Activated CD4-positive, alpha-beta memory T cell treated with anti-CD3 and anti-CD28 coated beads for 36 hours (primary cell): ENCODE measurements around the gene CDH11. TPM values are rescaled to one million over a fixed set of nuclear protein-coding genes. Genes with fewer than 3 reads are reported as not detected.

Source experiments
- CTCF ChIA-PET: fragments of 350-600 bp; sonication (Branson Sonifier 250); formaldehyde crosslinking; loops from one replicate; lab custom pipeline; 2021; ENCODE audit warnings: antibody characterized with exemption, inconsistent platforms; lab: Charles Lee
- POLR2A ChIA-PET: fragments of 350-600 bp; sonication (Branson Sonifier 250); formaldehyde crosslinking; loops from one replicate; lab custom pipeline; 2021; ENCODE audit warnings: antibody characterized with exemption; lab: Charles Lee
- DNase-seq: peaks from one replicate; pipeline ENCODE4 v3.0.0-alpha.2; 2020
- H3K27ac Mint-ChIP-seq: one replicate; pipeline ENCODE4 v1.8.0; 2021; ENCODE audit warnings: mixed read lengths
- H3K27me3 Mint-ChIP-seq: one replicate; pipeline ENCODE4 v1.8.0; 2021; ENCODE audit warnings: mixed read lengths
- H3K36me3 Mint-ChIP-seq: one replicate; pipeline ENCODE4 v1.8.0; 2021; ENCODE audit warnings: mixed read lengths
- H3K4me1 Mint-ChIP-seq: one replicate; pipeline ENCODE4 v1.8.0; 2021; ENCODE audit warnings: low read depth, mixed read lengths
- H3K4me3 Mint-ChIP-seq: one replicate; pipeline ENCODE4 v1.8.0; 2021; ENCODE audit warnings: mild to moderate bottlenecking, mixed read lengths
- H3K9me3 Mint-ChIP-seq: one replicate; pipeline ENCODE4 v1.8.0; 2021; ENCODE audit warnings: mixed read lengths
- intact Hi-C: fragments of 100-400 bp; cut with micrococcal nuclease; formaldehyde crosslinking; loops from one replicate; pipeline ENCODE4 v1.15.1; 2023
- total RNA-seq, 2 experiments: library from RNA; stranded (reverse); gene quantifications; one replicate each; pipeline ENCODE4 v1.2.3, GENCODE V29; 2021

The CDH11 gene
- total RNA-seq, 2 experiments from 2014 or later, result not detected

DNA sequence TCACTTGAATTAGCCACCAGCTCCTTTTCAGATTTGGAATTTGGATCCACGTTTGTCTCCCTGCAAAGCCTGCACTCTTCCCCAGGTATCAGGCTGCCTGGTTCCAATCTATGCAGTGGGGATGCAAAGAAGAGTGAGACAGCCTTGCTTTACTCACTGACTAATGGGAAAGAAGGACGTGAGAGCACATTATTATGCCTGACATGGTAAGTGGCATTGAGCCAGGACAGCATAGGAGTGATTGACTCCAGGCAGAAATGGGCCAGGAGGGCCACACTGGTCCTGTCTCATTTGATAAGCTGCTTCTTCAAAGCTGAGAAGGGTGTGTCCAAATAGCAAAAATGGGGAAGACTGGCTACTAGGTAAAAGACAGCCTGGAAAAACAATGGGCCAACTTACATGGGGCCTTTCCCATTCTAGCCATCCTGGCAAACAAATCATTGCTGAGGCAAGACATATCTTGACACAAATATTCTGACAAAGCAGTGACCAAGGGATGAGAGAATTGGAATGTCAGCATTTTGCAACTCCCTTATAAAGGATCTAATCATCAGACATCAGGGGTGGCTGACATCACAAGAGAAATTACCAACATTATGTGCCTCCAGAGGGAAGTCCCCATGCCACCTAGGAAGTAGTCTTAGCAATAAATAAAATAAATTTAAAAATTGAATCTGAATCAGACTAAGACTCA lies 38.6 kb downstream of the CDH11 start:
- Mint-ChIP-seq H3K4me3 (no peak overlapping the region), H3K9me3 (peaks cover 6% of the 10 kb centered on the region), H3K27me3 (no peaks in the 10 kb centered on the region), H3K27ac (no peak overlapping the region), H3K36me3 (no peaks in the 10 kb centered on the region), H3K4me1 (no peaks in the 10 kb centered on the region)
- no peak for DNase-seq
- ChIA-PET CTCF (no interaction called here), POLR2A (no interaction called here)
- intact Hi-C loops, result no loop called here

DNA sequence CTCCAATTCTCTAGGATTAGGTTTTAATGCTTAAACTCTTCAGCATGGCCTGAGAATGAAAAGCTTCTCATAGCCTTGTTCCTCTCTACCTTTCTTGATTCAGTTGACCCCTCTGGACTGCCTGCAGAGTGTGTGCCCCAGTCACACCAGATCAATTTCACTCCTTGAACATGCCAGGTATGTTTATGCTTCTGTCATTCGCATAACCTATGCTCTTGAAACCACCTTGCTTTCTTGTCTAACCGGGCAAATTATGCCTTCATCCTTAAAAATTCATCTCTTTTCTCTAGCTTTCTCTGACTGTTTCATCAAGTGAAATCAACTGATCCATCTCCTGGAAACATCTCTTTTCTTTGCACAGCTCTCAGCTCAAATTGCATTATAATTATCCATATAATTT lies 42.3 kb downstream of the CDH11 start:
- H3K9me3 Mint-ChIP-seq, result peaks cover 10% of the 10 kb centered on the region
- POLR2A ChIA-PET, result no interaction called here
- H3K36me3 Mint-ChIP-seq, result no peaks in the 10 kb centered on the region
- H3K4me3 Mint-ChIP-seq, result no peak overlapping the region
- no peaks in the 10 kb centered on the region for H3K4me1 Mint-ChIP-seq
- H3K27me3 Mint-ChIP-seq, result no peaks in the 10 kb centered on the region
- H3K27ac Mint-ChIP-seq, result no peak overlapping the region
- CTCF ChIA-PET, result no interaction called here
- intact Hi-C loops, result no loop called here
- no peak for DNase-seq

DNA sequence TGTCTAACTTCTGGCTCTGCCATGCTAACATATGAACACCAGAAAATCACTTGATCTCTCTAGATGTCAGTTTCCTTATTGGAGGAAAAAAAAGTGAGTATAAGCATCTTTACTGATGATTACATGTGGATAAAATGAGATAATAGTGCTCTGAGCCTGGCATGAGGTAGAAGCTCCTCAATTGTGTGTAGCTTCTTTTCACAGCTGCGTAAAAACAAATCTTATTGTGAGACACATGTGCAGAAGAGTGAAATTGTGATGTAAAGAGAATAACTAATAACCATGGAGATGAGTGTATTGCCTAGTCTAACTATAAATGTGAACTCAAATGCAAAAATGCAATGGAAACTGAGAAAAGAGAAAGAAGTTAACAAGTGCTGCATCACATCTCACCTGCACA lies 44.7 kb downstream of the CDH11 start:
- Mint-ChIP-seq H3K27me3 (no peaks in the 10 kb centered on the region), H3K27ac (no peak overlapping the region), H3K9me3 (peaks cover 10% of the 10 kb centered on the region), H3K36me3 (no peaks in the 10 kb centered on the region), H3K4me3 (no peak overlapping the region), H3K4me1 (no peaks in the 10 kb centered on the region)
- POLR2A ChIA-PET, result no interaction called here
- no peak for DNase-seq
- CTCF ChIA-PET, result no interaction called here
- intact Hi-C loops, result no loop called here

GRCh38 chr16:65075877-65076276 lies 46.0 kb downstream of the CDH11 start:
- no peaks in the 10 kb centered on the region for H3K36me3 Mint-ChIP-seq
- no peak overlapping the region for H3K4me3 Mint-ChIP-seq
- no peaks in the 10 kb centered on the region for H3K27me3 Mint-ChIP-seq
- H3K9me3 Mint-ChIP-seq, result peaks cover 8% of the 10 kb centered on the region
- intact Hi-C loops, result no loop called here
- no peak overlapping the region for H3K27ac Mint-ChIP-seq
- ChIA-PET POLR2A (no interaction called here), CTCF (no interaction called here)
- no peaks in the 10 kb centered on the region for H3K4me1 Mint-ChIP-seq
- no peak for DNase-seq

DNA sequence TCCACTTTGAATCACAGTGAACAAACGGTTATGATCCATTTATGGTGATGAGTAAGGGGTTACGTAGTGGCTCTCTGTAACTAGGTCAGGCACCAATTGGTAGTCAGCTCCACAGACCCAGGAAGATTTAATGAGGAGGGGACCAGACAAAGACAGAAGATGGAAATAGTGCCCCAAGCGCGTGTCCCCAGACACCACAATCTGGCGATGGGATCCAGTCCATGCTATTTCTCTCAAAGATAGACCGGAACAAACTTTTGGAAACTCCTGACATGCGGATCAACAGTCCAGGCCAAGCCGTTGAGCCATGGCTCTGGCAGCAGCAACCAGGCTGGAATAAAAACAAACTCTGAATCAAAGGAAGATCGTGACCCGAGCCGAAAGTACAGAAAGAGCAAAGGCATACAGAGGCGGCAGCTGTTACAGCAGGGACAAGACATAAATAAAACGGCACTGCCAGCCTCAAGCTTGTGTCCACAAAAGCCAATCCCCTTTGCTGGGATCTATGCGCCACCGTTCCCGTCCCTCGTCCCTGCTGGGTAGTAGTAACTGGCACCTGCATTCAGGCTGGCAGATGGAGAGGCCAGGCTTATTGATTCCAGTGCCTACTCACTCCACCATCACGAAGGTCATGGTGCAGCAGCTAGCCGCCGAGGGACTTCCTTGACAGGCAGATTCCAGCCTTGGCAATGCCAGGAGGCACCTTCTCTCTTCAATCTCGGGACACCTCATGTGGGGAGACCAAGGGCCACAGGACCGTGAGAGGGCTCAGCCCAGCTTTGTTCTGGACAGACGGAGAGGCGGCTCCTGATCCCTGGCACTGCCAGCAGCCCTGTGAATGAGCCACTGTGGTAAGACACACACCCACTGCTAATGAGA lies 50.2 kb downstream of the CDH11 start:
- H3K4me3 Mint-ChIP-seq, result no peak overlapping the region
- no peak for DNase-seq
- peaks cover 5% of the 10 kb centered on the region for H3K9me3 Mint-ChIP-seq
- ChIA-PET CTCF (no interaction called here), POLR2A (no interaction called here)
- H3K36me3 Mint-ChIP-seq, result no peaks in the 10 kb centered on the region
- intact Hi-C loops, result no loop called here
- no peaks in the 10 kb centered on the region for H3K4me1 Mint-ChIP-seq
- H3K27me3 Mint-ChIP-seq, result no peaks in the 10 kb centered on the region
- no peak overlapping the region for H3K27ac Mint-ChIP-seq

DNA sequence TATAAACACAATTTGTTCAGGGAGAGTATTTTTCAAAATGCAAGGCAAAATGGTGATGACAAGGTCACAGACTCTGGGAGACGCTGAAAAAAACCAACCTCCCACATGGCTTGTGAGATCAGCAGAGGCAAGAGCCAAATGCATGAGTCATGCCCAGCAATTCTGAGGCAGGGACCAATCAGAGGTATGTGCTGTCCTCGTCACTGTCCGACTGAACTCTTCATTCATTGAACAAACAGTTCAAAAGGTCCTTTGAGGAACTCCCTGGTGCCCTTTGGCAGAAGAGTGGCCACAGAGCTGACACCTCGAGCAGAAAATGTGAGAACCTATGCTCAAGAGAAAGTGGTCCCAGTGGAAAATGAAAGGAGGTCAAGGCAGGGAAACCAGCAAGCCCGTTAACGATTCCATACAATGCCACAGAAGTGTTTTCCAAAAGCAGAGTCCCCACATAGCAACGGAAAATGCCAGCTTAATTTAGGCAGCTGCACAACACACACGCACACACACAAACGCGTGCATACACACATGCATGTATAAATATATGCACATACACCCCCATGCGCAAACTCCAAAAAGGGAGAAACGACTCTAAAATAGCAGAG lies 50.9 kb downstream of the CDH11 start:
- H3K27ac Mint-ChIP-seq, result no peak overlapping the region
- no peaks in the 10 kb centered on the region for H3K36me3 Mint-ChIP-seq
- H3K9me3 Mint-ChIP-seq, result peaks cover 8% of the 10 kb centered on the region
- POLR2A ChIA-PET, result no interaction called here
- DNase-seq, result no peak
- CTCF ChIA-PET, result no interaction called here
- intact Hi-C loops, result no loop called here
- H3K4me3 Mint-ChIP-seq, result no peak overlapping the region
- no peaks in the 10 kb centered on the region for H3K4me1 Mint-ChIP-seq
- H3K27me3 Mint-ChIP-seq, result no peaks in the 10 kb centered on the region

DNA sequence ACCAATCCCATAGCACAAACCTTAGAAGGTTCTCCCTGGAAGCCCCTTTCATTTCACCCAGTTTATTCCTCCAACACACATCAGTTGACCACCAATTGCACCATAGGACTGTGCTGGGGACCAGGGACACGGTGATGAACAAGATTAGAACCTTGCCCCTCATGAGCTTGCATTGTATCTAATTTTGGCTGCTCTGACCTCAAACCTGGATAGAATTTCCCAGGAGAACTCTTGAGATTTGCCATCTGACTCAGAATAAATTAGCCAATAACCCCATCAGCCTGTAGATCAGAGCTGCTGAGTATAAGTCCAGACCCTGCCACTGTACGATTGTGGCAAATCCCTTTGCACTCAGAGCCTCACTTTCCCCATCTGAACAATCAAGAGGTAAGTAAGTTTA lies 52.1 kb downstream of the CDH11 start:
- H3K4me1 Mint-ChIP-seq, result no peaks in the 10 kb centered on the region
- H3K9me3 Mint-ChIP-seq, result peaks cover 6% of the 10 kb centered on the region
- H3K27ac Mint-ChIP-seq, result no peak overlapping the region
- H3K36me3 Mint-ChIP-seq, result no peaks in the 10 kb centered on the region
- intact Hi-C loops, result no loop called here
- no peak for DNase-seq
- ChIA-PET CTCF (no interaction called here), POLR2A (no interaction called here)
- H3K27me3 Mint-ChIP-seq, result no peaks in the 10 kb centered on the region
- H3K4me3 Mint-ChIP-seq, result no peak overlapping the region

DNA sequence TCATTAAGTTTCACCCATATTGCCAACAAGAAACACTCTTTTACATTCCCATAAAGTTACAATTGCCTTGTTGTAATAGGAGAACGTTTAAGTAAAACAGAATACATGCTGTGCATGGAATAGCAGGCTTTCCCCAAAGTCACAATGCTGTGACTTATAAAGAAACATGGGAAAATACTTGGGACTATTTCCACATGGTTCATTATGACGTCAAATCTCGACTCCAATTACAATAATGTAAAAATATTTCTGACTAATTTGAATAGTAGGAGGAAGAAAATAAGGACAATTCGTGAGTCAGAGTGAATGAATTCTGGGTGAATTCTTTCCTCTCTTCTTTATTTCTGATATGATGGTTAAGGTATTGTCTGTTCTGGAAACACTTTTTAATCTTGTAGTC lies 52.8 kb downstream of the CDH11 start:
- Mint-ChIP-seq H3K27me3 (no peaks in the 10 kb centered on the region), H3K4me3 (no peak overlapping the region), H3K36me3 (no peaks in the 10 kb centered on the region), H3K4me1 (no peaks in the 10 kb centered on the region), H3K9me3 (peaks cover 6% of the 10 kb centered on the region), H3K27ac (no peak overlapping the region)
- POLR2A ChIA-PET, result no interaction called here
- intact Hi-C loops, result no loop called here
- no peak for DNase-seq
- CTCF ChIA-PET, result no interaction called here

- POLR2A ChIA-PET, result no interaction called here
- Mint-ChIP-seq H3K4me3 (no peak overlapping the region), H3K9me3 (peaks cover 6% of the 10 kb centered on the region), H3K4me1 (no peaks in the 10 kb centered on the region), H3K36me3 (no peaks in the 10 kb centered on the region), H3K27me3 (no peaks in the 10 kb centered on the region), H3K27ac (no peak overlapping the region)
- CTCF ChIA-PET, result no interaction called here
- intact Hi-C loops, result no loop called here
- no peak for DNase-seq
Measured at GRCh38 chr16:65068151-65068740, 53.6 kb downstream of the CDH11 start.

- ChIA-PET CTCF (no interaction called here), POLR2A (no interaction called here)
- H3K9me3 Mint-ChIP-seq, result peaks cover 11% of the 10 kb centered on the region
- intact Hi-C loops, result no loop called here
- H3K27me3 Mint-ChIP-seq, result no peaks in the 10 kb centered on the region
- no peaks in the 10 kb centered on the region for H3K36me3 Mint-ChIP-seq
- H3K4me1 Mint-ChIP-seq, result no peaks in the 10 kb centered on the region
- no peak overlapping the region for H3K27ac Mint-ChIP-seq
- H3K4me3 Mint-ChIP-seq, result no peak overlapping the region
- no peak for DNase-seq
Measured at GRCh38 chr16:65066651-65067050, 55.2 kb downstream of the CDH11 start.

DNA sequence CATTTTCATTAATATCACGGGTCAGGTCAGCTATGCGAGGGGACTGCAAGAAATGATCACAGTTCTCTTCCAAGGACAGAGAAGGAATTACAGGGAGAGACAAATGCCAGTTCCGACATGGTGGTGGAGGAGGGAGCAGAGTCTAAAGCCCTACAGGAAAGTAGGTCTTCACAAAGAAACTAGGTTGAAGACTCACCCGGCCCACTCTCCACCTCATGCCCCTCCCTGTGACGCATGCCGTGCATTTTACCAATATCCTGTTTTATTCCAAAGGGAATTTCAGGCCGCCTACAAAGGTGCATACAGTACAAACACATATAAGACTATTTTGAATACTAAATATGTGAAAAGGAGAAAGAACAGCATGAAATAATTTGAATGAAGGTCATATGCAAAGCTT lies 56.8 kb downstream of the CDH11 start:
- H3K27me3 Mint-ChIP-seq, result no peaks in the 10 kb centered on the region
- no peak for DNase-seq
- H3K4me3 Mint-ChIP-seq, result no peak overlapping the region
- H3K4me1 Mint-ChIP-seq, result no peaks in the 10 kb centered on the region
- intact Hi-C loops, result no loop called here
- H3K27ac Mint-ChIP-seq, result no peak overlapping the region
- peaks cover 13% of the 10 kb centered on the region for H3K9me3 Mint-ChIP-seq
- ChIA-PET POLR2A (no interaction called here), CTCF (no interaction called here)
- no peaks in the 10 kb centered on the region for H3K36me3 Mint-ChIP-seq

GRCh38 chr16:65064131-65064530 lies 57.7 kb downstream of the CDH11 start:
- ChIA-PET CTCF (no interaction called here), POLR2A (no interaction called here)
- Mint-ChIP-seq H3K36me3 (no peaks in the 10 kb centered on the region), H3K9me3 (peaks cover 13% of the 10 kb centered on the region), H3K27me3 (no peaks in the 10 kb centered on the region), H3K4me1 (no peaks in the 10 kb centered on the region), H3K4me3 (no peak overlapping the region), H3K27ac (no peak overlapping the region)
- DNase-seq, result no peak
- intact Hi-C loops, result no loop called here
